ENCODE results near the gene TBC1D16. TPM values are rescaled to one million over a fixed set of nuclear protein-coding genes. Genes with fewer than 3 reads are reported as not detected.

Gene TBC1D16
- total RNA-seq, 1 donor from 2014 or later: 23.7 TPM

DNA sequence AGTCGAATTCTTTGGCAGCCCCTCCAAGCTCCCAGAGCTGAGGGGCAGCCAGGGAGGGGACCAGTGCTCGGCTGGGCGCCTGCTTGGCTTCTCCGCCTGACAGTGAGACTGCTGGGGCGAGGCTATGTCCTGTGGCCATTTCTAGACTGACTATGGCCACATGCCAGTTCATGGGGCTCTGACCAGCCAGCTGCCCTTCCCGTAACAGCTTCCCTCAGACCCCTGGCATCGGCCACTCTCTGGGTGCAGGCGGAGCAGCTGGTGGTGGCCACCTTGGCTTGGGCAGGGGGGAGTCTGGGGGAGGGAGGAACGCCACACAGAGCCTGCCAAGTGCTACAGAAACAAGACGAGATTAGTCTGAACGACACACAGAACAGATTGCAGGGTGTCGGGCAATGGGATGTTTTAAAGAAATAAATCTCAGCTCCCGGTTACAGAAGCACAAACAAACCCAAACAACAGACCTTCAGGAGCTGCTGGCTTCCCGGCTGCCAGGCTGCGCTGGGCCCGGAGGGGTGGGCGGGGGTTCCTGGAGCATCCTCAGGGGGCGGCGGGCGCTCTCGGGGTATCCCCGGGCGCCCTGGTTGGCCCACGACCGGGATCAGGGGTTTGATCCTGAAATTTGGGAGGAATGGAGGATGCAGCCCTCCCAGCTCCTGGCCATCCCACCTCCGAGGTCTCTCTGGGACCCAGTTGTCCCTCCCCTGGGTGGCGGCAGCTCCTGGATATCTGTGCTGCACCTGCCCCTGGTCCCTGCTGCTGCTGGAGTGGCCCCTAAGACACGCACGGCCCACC, 34.5 kb downstream of the TBC1D16 start:
- DNase-seq (ENCODE audit: low read depth) (no peak), FAIRE-seq (no peak)
- Histone ChIP-seq H3K36me3 (ENCODE audit: control insufficient read depth, insufficient read depth, low read length) (peaks cover 6% of the 10 kb centered on the region), H3K27me3 (ENCODE audit: control insufficient read depth, insufficient read depth, low read length) (no peaks in the 10 kb centered on the region), H3K4me3 (ENCODE audit: low read depth, low read length) (no peak overlapping the region)
- TF ChIP-seq, protein P1, sequence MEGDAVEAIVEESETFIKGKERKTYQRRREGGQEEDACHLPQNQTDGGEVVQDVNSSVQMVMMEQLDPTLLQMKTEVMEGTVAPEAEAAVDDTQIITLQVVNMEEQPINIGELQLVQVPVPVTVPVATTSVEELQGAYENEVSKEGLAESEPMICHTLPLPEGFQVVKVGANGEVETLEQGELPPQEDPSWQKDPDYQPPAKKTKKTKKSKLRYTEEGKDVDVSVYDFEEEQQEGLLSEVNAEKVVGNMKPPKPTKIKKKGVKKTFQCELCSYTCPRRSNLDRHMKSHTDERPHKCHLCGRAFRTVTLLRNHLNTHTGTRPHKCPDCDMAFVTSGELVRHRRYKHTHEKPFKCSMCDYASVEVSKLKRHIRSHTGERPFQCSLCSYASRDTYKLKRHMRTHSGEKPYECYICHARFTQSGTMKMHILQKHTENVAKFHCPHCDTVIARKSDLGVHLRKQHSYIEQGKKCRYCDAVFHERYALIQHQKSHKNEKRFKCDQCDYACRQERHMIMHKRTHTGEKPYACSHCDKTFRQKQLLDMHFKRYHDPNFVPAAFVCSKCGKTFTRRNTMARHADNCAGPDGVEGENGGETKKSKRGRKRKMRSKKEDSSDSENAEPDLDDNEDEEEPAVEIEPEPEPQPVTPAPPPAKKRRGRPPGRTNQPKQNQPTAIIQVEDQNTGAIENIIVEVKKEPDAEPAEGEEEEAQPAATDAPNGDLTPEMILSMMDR (IDR thresholded peaks at IDR 0.05; ENCODE audit: insufficient read depth, low read length, severe bottlenecking): no peak

DNA sequence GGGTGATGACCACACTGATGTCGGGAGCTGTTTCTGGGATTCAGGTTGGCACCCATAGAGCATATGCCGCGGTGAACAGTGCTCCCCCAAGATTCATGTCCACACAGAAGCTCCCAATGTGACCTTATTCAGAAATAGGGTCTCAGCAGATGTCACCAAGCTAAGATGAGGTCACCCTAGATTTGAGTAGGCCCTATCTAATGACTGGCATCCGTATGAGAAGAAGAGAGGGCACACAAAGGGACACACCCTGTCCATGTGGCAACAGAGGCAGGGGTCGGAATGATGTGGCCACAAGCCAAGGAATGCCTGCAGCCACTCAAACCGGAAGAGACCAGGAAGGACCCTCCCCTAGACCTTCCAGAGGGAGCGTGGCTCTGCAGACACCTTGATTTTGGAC, 35.5 kb downstream of the TBC1D16 start:
- DNase-seq (ENCODE audit: low read depth) (no peak), FAIRE-seq (peak; percentile 89)
- peaks cover 6% of the 10 kb centered on the region for H3K36me3 ChIP-seq (ENCODE audit: control insufficient read depth, insufficient read depth, low read length)
- TF ChIP-seq, protein P1 (IDR thresholded peaks at IDR 0.05; ENCODE audit: insufficient read depth, low read length, severe bottlenecking): no peak
- no peaks in the 10 kb centered on the region for H3K27me3 ChIP-seq (ENCODE audit: control insufficient read depth, insufficient read depth, low read length)
- H3K4me3 ChIP-seq (ENCODE audit: low read depth, low read length): no peak overlapping the region

DNA sequence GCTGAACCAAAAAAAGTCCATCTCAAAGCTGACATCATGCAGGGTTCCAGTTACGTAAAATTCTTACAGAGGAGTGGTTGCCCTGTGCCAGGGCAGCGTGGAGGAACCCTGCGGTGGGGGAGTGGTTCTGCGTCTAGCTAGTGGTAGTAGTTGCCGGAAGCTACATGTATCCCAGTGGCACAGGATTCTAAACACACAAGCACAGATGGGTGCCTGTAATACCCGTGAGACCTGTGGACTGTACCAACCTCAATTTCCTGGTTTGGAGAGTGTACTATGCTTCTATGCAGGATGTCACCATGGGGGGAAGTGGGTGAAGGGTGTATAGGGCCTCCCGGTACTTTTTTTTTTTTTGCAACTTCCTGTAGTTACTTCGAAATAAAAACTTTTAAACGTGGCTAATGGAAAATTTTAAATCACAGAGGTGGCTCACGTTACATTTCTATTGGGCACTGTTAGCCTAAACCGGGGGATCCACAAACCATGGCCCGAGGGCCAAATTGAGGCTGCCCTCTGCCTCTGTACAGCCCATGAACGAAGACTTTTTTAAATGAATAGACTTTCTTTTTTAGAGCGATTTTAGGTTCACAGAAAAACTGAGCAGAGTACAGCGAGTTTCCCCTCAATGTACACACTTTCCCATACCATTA, 38.5 kb downstream of the TBC1D16 start:
- H3K36me3 ChIP-seq (ENCODE audit: control insufficient read depth, insufficient read depth, low read length): peaks cover 3% of the 10 kb centered on the region
- no peak for DNase-seq (ENCODE audit: low read depth)
- H3K4me3 ChIP-seq (ENCODE audit: low read depth, low read length): no peak overlapping the region
- no peak for FAIRE-seq
- no peaks in the 10 kb centered on the region for H3K27me3 ChIP-seq (ENCODE audit: control insufficient read depth, insufficient read depth, low read length)
- TF ChIP-seq, protein P1 (IDR thresholded peaks at IDR 0.05; ENCODE audit: insufficient read depth, low read length, severe bottlenecking): no peak

DNA sequence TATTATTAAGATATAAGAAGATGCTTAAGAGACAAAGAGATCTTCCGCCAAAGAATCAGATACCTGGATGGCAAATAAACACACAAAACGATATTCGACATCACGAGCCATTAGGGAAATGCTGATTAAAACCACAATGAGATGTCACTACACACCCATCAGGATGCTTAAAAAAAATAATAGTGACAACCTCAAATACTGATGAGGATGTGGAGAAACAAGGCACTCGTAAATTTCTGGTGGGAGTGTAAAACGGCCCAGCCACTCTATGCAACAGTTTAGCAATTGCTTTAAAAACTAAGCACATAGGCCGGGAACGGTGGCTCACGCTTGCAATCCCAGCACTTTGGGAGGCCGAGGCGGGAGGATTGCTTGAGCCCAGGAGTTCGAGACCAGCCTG, 39.4 kb downstream of the TBC1D16 start:
- no peaks in the 10 kb centered on the region for H3K27me3 ChIP-seq (ENCODE audit: control insufficient read depth, insufficient read depth, low read length)
- no peak overlapping the region for H3K4me3 ChIP-seq (ENCODE audit: low read depth, low read length)
- TF ChIP-seq, protein P1 (IDR thresholded peaks at IDR 0.05; ENCODE audit: insufficient read depth, low read length, severe bottlenecking): no peak
- DNase-seq (ENCODE audit: low read depth) (no peak), FAIRE-seq (no peak)
- peaks cover 2% of the 10 kb centered on the region for H3K36me3 ChIP-seq (ENCODE audit: control insufficient read depth, insufficient read depth, low read length)

DNA sequence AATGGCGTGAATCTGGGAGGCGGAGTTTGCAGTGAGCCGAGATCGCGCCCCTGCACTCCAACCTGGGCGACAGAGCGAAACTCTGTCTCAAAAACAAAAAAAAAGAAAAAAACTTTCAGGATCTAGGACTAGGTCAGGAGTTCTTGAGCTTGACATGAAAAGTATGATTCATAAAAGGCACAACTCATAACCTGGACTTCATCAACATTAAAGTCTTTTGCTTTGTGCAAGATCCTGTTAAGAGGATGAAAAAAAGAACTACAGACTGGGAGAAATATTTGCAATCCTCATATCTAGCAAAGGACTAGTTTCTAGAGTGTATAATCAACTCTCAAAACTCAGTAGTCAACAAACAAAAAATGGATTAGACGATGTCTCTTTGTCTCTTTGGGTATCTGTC, 40.0 kb downstream of the TBC1D16 start:
- FAIRE-seq: no peak
- DNase-seq (ENCODE audit: low read depth): peak; percentile 18
- H3K4me3 ChIP-seq (ENCODE audit: low read depth, low read length): no peak overlapping the region
- no peaks in the 10 kb centered on the region for H3K27me3 ChIP-seq (ENCODE audit: control insufficient read depth, insufficient read depth, low read length)
- TF ChIP-seq, protein P1 (IDR thresholded peaks at IDR 0.05; ENCODE audit: insufficient read depth, low read length, severe bottlenecking): no peak
- H3K36me3 ChIP-seq (ENCODE audit: control insufficient read depth, insufficient read depth, low read length): no peaks in the 10 kb centered on the region

Data from bronchial epithelial cell (primary cell).